Stimulated activated CD4-positive, alpha-beta T cell treated with anti-CD3 and anti-CD28 coated beads, Interleukin-1b, Interleukin-23, amount 100 ng/mL, for 48 hours (primary cell): ENCODE measurements around the gene AEBP2.
"Not testable (repeated sequence)": the region's sequence is repeated elsewhere in the genome, so short reads cannot be mapped to it uniquely, and the experiment has no call there.

Experiments used
- DNase-seq: peaks from one replicate; pipeline ENCODE4 v3.0.0-alpha.2; 2020

The AEBP2 gene, protein sequence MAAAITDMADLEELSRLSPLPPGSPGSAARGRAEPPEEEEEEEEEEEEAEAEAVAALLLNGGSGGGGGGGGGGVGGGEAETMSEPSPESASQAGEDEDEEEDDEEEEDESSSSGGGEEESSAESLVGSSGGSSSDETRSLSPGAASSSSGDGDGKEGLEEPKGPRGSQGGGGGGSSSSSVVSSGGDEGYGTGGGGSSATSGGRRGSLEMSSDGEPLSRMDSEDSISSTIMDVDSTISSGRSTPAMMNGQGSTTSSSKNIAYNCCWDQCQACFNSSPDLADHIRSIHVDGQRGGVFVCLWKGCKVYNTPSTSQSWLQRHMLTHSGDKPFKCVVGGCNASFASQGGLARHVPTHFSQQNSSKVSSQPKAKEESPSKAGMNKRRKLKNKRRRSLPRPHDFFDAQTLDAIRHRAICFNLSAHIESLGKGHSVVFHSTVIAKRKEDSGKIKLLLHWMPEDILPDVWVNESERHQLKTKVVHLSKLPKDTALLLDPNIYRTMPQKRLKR

GRCh38 chr12:19439059-19440018 is at the start of gene AEBP2:
AEBP2 (plus strand) TSS chr12:19439492; CDS start chr12:19439700, 208 bp downstream.
- peak; percentile 89 for DNase-seq

GRCh38 chr12:19390051-19390598 is 49.2 kb upstream of the AEBP2 start:
- no peak for DNase-seq

DNA sequence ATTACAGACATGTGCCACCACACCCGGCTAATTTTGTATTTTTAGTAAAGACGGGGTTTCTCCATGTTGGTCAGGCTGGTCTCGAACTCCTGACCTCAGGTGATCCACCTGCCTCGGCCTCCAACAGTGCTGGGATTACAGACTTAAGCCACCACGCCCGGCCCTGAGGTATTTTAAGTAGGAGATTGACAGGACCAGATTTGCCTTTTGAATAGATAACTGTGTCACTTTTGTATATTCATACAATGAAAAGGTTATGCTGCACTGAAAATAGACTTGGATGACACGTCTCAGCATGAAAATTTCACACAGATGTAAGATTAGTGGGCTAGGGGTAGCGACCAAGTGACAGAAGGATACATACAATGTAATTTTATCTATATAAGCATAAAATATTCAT is 46.6 kb upstream of the AEBP2 start:
- DNase-seq, result not testable (repeated sequence)

DNA sequence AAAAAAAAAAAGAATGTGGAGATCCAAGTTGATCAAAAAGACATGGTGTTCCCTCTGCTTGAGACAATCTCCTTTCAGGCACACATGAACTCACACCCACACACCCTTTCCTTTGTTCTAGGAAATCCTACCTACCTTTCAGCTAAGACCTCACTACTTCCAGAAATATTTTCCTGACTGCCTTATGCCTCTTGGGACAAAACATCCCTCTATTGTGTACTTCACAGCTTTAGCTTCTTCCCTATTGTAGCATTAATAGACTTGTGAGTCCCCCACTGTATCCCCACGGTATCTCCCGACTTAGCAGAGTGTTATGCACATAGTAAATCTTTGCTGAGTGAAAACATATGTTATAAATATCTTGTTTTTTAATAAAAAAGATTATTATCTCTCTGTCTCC is 44.9 kb upstream of the AEBP2 start:
- no peak for DNase-seq

DNA sequence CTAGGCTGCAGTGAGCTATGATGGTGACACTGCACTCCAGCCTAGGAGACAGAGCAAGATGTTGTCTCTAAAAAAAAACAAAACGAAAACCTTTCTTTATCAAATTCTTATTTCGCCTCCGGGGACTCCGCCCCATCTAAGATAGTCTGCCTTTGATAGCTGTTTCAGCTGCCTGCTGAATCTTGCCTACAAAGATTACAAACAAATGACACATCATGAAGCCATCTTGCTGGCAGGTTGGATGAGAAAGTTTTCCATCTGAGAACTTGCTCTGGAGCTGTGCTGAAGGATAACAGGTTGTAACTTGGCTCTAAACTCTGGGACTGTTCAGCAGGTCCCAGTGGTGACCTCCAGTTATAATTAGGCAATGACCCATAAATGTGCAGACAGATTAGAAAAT is 41.8 kb upstream of the AEBP2 start:
- no peak for DNase-seq

DNA sequence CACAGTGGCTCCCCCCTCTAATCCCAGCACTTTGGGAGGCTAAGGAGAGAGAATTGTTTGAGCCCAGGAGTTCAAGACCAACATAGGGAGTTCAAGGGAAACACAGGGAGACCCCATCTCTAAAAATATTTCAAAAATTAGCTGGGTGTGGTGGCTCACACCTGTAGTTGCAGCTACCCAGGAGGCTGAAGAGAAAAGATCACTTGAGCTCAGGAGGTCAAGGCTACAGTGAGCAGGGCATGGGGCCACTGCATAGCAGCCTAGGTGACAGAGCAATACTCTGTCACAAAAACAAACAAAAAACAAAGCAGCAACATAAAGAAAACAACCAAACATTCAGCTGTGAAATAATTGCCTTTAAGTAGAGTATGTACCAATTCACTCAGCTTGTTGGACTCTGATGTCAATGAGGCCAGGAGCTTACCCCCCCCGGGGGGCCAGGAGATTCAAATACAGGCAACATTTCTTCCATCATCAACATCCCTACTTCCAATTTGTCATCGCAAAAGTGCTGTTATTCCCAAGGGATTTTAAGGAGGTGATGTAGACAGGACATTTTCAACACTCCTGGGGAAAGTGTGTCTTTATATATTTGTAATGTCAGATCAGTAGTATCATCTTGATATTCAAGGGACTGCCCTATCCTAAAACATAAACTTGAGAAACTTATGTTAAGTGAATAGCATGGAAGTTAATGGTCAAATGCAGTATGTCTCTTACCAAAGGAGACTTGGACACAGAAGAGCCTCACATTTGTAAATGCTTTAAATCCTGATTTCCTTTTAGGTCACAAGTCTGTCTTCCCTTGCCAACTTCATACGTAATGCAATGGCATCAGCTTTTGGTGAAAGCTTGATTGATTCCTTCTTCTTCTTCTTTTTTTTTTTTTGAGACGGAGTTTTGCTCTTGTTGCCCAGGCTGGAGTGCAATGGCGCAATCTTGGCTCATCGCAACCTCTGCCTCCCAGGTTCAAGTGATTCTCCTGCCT is 40.6 kb upstream of the AEBP2 start:
- DNase-seq, result no peak

DNA sequence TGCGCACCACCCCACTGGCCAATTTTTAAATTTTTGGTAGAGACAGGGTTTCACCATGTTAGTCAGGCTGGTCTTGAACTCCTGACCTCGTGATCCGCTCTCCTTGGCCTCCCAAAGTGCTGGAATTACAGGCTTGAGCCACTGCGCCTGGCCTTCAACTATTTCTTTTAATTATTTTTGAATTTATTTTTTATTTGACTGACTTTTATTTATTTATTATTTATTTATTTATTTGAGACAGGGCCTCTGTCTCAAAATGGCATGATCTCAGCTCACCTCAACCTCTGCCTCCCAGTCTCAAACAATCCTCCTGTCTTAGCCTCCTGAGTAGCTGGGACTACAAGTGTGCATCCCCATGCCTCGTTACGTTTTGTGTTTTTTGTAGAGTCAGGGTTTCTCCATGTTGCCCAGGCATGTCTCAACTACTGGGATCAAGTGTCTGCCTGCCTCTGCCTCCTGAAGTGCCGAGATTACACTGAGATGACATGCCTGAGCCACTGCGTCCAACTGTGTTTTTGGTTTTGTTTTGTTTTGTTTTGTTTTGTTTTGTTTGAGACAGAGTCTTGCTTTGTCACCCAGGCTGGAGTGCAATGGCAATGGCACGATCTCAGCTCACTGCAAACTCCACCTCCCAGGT is 38.5 kb upstream of the AEBP2 start:
- DNase-seq, result not testable (repeated sequence)

GRCh38 chr12:19402211-19402610 is 37.1 kb upstream of the AEBP2 start:
- DNase-seq, result no peak

GRCh38 chr12:19402743-19403431 is 36.4 kb upstream of the AEBP2 start:
- no peak for DNase-seq

GRCh38 chr12:19404242-19404880 is 34.9 kb upstream of the AEBP2 start:
- DNase-seq, result no peak

DNA sequence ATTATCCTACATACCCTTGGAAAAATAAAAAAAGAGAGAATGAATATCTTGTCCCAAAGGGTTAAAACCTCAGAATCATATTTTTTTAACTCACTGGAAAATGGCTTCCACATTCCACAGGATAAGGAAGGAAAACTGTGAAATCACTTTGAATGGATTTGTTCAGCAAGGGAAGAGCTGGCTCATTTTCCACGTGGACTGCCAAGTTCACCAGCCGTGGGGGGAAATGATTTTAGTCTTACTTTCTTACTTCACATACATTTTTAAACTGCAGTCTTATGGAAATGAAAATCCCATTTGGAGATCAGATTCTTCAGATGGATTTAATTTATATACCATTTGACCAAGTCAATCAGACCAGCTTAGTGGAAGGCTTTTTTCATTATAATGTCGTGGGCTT is 29.9 kb upstream of the AEBP2 start:
- DNase-seq, result no peak

DNA sequence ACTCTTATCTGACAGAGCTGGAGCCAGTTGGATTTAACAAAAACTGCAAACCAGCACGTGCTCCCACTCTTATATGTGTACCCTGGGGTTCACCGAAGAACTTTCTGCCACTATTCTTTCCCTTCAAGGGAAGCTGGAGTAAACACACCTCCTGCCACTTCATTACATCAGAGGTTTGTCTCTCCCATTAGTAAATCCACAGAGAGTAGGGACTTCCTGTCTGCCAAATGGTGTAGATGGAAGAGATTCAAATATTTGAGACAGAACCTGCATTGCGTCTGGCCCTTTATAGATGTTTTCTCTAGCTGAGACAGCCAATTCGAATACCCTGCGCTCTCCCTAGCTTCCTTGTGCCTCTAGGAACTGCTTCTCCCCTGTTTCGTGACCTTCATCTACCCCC is 29.1 kb upstream of the AEBP2 start:
- DNase-seq, result no peak

DNA sequence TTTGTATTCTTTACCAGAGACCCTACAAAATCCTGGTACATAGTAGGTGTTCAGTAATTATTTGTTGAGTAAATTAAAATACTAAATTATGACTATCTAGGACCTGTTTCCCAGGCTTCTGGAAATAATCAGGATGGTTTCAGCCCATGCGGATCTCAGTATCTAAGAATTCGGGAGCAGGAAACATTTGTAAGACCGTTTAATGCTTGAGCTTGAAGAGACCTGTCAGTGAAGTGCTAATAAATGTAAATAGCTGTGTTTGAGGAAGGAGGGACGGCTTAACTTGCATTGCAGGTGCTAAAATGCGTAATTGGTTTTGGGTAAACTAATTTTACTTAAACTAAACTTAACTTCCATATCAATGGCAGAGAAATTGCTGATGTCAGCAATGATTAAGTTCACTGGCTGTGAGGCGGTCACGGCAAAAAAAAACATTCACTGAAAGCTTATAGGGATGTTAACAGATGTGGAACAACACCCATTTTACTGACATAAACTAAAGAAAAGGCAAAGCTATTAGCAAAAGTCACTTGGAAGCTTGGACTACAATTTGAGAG is 28.6 kb upstream of the AEBP2 start:
- no peak for DNase-seq

DNA sequence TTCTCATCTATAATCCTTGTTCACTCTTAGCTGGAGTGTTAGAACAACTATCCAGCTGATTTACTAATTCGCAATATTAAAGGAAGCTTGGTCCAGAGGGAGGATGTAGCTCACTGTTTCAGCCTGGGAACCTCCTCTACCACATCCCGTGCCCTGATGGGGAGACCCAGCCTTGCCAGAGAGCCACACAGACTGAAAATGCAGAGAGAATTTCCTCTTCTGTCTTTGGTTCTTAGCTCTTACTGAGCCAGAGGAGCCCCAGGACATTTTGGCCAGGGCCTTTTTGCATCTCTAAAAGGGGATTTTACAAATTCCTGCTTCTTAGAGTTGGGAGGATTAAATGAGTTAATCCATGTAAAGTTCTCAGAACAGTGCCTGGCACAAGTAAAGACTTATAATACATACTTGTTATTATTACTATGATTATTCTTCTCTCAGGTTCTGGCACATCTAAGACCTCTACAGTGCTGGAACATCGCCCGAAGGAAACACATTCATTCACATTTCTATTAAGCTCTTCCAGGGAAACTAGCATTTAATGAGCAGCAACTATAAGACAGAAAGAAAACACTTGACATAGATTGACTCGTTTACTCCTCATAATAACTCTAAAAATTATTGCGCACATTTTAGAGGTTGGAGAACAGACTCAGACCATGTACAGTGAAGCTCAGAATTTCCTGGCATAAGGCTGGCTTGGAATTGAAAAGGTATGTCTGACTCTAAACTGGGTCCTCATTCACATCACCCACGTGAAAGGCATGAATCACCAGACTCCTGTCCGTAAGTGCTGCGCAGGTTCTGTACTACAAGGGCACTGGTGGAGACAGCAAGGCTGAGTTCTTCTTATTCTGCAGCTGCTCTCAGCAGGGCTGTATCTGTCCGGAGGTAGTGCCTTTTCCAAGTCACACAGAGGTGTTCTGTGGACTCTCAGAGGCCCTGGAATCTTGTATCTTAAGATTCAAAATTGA is 27.8 kb upstream of the AEBP2 start:
- DNase-seq, result no peak

GRCh38 chr12:19412844-19413243 is 26.4 kb upstream of the AEBP2 start:
- no peak for DNase-seq

- not testable (repeated sequence) for DNase-seq
These were observed 25.7 kb upstream of the AEBP2 start for GRCh38 chr12:19413582-19413981.

DNA sequence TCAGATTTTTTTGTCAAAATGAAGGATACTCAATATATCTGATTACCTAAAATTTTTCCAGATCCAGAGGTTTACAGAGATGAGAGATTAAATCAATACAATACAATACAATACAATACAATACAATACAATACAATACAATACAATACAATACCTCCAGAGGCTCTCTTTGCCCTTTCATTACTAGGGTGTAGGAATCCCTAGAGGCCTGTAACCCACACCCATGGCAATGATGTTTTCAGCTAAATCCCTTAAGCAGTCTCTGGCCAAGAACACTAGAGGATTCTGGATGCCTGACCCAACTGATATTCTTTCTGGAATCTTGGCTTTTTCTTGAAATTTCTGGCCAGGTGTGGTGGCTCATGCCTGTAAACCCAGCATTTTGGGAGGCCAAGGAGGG is 23.7 kb upstream of the AEBP2 start:
- no peak for DNase-seq

GRCh38 chr12:19419086-19419485 is 20.2 kb upstream of the AEBP2 start:
- no peak for DNase-seq
